Cardiac muscle cell (in vitro differentiated cells and primary cell): Measurements from ENCODE around the gene NAXE. TPM values are rescaled to one million over a fixed set of nuclear protein-coding genes. Genes with fewer than 3 reads are reported as not detected.
A peak's percentile ranks its signal among the peaks of the same experiment; 100 is the strongest.

Experiments used
- DNase-seq, 2 donors: peaks; one replicate each; pipeline versions ENCODE4 v3.0.0 to v3.0.0-alpha.2; 2010 to 2017; ENCODE audit warnings: low read depth in 1 of 2, low spot score in 1 of 2
- H3K27ac ChIP-seq: fragments of 200-600 bp; sonication (generic); 2 replicates; pipeline ENCODE4 v1.5.1; 2016
- H3K27me3 ChIP-seq: fragments of 200-600 bp; sonication (generic); 2 replicates; pipeline ENCODE4 v1.6.0; 2016; ENCODE audit warnings: control low read depth
- H3K36me3 ChIP-seq: fragments of 200-600 bp; sonication (generic); 2 replicates; pipeline ENCODE4 v1.5.1; 2016; ENCODE audit warnings: control low read depth
- H3K4me1 ChIP-seq: fragments of 200-600 bp; sonication (generic); 2 replicates; pipeline ENCODE4 v1.8.1; 2017; ENCODE audit warnings: low read depth, mild to moderate bottlenecking, mixed run types
- H3K4me3 ChIP-seq: fragments of 200-600 bp; sonication (generic); 2 replicates; pipeline ENCODE4 v1.5.1; 2016; ENCODE audit warnings: mild to moderate bottlenecking
- H3K9me3 ChIP-seq: fragments of 200-600 bp; sonication (generic); 2 replicates; pipeline ENCODE4 v1.5.1; 2017; ENCODE audit warnings: low read depth, mild to moderate bottlenecking, control low read depth
- CTCF ChIP-seq: IDR thresholded peaks from 2 replicates; pipeline ENCODE4 v1.5.1; 2012; ENCODE audit warnings: low read depth, mild to moderate bottlenecking, low read length
- polyA plus RNA-seq: library from polyadenylated mRNA; unstranded; fragments of >200 nt; fragmentation: Nextera tagmentation; extraction: Ambion mirVana; gene quantifications from 2 replicates; pipeline ENCODE4 v1.2.1, GENCODE V29; 2016
- total RNA-seq: library from RNA; depleted of rRNA; stranded (reverse); fragments of >200 nt; gene quantifications from 2 replicates; pipeline ENCODE4 v1.2.3, GENCODE V29; 2016

Gene NAXE
- total and polyA plus RNA-seq, 2 experiments from 2014 or later, result 130 to 166 TPM

- TF ChIP-seq CTCF, result no peak
- no peak overlapping the region for H3K4me3 ChIP-seq
Observed at GRCh38 chr1:156556354-156556753, 35.2 kb upstream of the NAXE start.

GRCh38 chr1:156559086-156559796, 32.3 kb upstream of the NAXE start:
- Histone ChIP-seq H3K27me3 (no peaks in the 10 kb centered on the region), H3K4me1 (peaks cover 17% of the 10 kb centered on the region), H3K36me3 (no peaks in the 10 kb centered on the region), H3K4me3 (no peak overlapping the region), H3K9me3 (no peaks in the 10 kb centered on the region), H3K27ac (no peak overlapping the region)
- peak in 1 of 2 donors; percentile 36 for DNase-seq
- no peak for TF ChIP-seq CTCF

More at GRCh38 chr1:156556354-156556753, 35.2 kb upstream of the NAXE start:
- no peak for DNase-seq
- H3K9me3 ChIP-seq, result no peaks in the 10 kb centered on the region
- H3K27me3 ChIP-seq, result no peaks in the 10 kb centered on the region
- no peak overlapping the region for H3K27ac ChIP-seq
- peaks cover 17% of the 10 kb centered on the region for H3K4me1 ChIP-seq
- no peaks in the 10 kb centered on the region for H3K36me3 ChIP-seq

GRCh38 chr1:156559797-156560385, 31.7 kb upstream of the NAXE start:
- no peak for DNase-seq
- H3K36me3 ChIP-seq, result no peaks in the 10 kb centered on the region
- H3K27me3 ChIP-seq, result no peaks in the 10 kb centered on the region
- TF ChIP-seq CTCF, result no peak
- H3K4me3 ChIP-seq, result no peak overlapping the region
- peaks cover 17% of the 10 kb centered on the region for H3K4me1 ChIP-seq
- no peak overlapping the region for H3K27ac ChIP-seq
- no peaks in the 10 kb centered on the region for H3K9me3 ChIP-seq

- H3K27ac ChIP-seq, result no peak overlapping the region
- no peak overlapping the region for H3K4me3 ChIP-seq
- TF ChIP-seq CTCF, result no peak
- DNase-seq, result no peak
- H3K4me1 ChIP-seq, result peaks cover 17% of the 10 kb centered on the region
- H3K36me3 ChIP-seq, result no peaks in the 10 kb centered on the region
- H3K9me3 ChIP-seq, result no peaks in the 10 kb centered on the region
- no peaks in the 10 kb centered on the region for H3K27me3 ChIP-seq
Observed at GRCh38 chr1:156560585-156561163, 30.9 kb upstream of the NAXE start.

- H3K36me3 ChIP-seq, result no peaks in the 10 kb centered on the region
- TF ChIP-seq CTCF, result no peak
- H3K4me1 ChIP-seq, result peaks cover 2% of the 10 kb centered on the region
- no peak for DNase-seq
- no peak overlapping the region for H3K27ac ChIP-seq
- H3K4me3 ChIP-seq, result no peak overlapping the region
- no peaks in the 10 kb centered on the region for H3K27me3 ChIP-seq
- H3K9me3 ChIP-seq, result no peaks in the 10 kb centered on the region
Observed at GRCh38 chr1:156565519-156565918, 26.1 kb upstream of the NAXE start.
